Measurements from ENCODE around the gene STIM1. TPM values are rescaled to one million over a fixed set of nuclear protein-coding genes. Genes with fewer than 3 reads are reported as not detected.

The STIM1 gene
- total RNA-seq, 1 donor from 2014 or later: 71.5 TPM

- DNase-seq (ENCODE audit: low spot score): no peak
Measured at GRCh38 chr11:3952715-3953114, 97.3 kb downstream of the STIM1 start.

DNA sequence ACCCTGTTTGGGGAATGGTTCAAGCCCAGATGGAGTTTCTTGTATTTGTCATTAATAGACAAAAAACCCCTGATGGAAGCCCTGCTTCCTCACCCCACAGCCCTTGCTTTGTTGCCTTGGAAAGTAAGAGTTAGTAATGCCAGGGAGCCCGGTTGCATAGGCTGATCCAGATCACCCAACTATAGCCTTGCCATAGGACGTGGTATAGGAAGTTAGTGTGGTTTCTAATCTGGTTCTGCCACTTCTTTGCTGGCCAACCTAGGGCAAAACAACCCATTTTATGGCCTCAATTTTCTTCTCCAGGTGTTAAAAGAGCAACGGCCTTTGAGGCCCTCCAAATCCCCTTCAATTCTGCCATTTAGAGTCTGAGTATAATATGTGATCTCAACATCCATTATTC, 97.9 kb downstream of the STIM1 start:
- no peak for DNase-seq (ENCODE audit: low spot score)

DNA sequence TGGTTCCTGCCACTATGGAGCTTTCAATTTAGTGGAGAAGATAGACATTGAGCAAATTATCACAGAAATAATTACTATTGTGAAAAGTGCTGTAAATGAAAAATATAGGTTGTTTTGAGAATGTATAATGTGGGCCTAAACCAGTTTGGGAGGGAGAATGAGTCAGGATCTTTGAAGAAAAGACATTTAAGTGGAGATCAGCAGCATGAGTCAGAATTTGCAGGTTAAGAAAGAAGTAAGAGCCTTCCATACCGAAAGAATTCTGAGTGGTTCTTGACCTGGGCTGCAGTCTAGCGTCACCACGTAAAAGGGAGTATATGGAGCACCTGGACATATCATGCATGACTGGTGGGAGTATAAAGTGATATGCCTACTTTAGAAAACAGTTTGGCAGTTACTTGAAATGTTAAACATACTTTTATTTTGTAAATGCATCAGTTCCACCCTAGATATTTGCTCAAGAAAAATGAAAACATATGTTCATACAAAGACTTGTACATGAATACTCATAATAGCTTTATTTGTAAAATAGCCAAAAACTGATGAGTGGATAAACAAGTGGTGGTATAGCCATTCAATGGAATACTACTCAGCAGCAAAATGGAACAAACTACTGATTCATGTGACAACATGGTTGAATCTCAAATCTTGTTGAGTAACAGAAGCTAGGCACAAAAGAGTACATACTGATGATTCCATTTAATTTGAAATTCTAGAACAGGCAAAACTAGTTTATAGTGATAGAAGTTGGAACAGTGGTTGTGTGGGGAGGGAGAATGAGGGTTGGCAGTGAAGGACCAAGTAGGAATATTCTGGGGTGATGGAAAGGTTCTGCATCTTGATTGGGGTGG, 99.2 kb downstream of the STIM1 start:
- no peak for DNase-seq (ENCODE audit: low spot score)

- DNase-seq (ENCODE audit: low spot score): no peak
Measured at GRCh38 chr11:3955299-3955665, 99.8 kb downstream of the STIM1 start.

- no peak for DNase-seq (ENCODE audit: low spot score)
Measured at GRCh38 chr11:3956038-3956437, 100.6 kb downstream of the STIM1 start.

DNA sequence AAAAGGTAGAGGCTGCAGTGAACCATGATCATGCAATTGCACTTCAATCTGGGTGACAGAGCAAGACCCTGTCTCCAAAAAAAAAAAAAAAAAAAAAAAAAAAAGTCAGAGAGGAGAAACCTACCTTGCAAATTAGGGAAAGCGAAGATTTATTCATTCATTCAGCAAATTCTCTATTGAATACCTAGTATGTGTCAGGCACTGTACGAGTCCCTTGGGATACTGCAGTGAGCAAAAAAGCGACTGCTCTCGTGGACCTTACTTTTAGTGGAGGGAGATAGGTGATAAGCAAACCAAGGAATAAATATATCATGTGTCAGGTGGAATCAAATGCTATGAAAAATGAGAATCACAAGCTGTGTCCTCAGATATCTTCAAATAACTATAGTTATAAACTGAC, 101.3 kb downstream of the STIM1 start:
- no peak for DNase-seq (ENCODE audit: low spot score)

DNA sequence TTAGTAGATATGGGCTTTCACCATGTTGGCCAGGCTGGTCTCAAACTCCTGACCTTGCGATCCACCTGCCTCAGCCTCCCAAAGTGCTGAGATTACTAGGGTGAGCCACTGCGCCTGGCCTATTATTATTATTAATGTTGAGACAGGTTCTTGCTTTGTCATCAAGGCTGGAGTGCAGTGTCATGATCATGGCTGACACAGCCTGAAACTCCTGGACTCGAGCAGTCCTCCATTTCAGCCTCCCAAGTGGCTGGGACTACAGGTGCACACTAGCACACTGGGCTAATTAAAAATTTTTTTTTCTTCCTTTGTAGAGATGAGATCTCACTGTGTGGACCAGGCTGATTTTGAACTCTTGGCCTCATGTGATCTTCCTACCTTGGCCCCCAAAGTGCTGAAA, 102.0 kb downstream of the STIM1 start:
- DNase-seq (ENCODE audit: low spot score): no peak

DNA sequence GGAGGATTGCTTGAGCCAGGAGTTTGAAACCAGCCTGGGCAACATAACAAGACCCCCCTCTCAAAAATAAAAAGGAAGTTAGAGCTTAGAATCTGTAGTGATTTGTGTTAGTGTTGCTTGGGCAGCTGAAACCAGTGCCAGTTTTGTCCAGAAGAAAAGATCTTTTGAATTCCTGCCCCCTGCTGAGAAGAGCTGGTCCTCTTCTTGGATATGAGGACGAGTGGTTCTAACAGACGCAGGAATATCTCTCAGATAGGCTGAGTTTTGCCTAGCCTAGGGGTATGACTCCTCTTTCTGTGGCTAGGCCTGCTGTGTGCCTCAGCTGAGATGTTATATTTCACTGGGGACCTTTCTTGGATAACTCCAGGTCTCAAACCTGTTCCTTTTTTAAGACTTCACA, 102.8 kb downstream of the STIM1 start:
- no peak for DNase-seq (ENCODE audit: low spot score)

DNA sequence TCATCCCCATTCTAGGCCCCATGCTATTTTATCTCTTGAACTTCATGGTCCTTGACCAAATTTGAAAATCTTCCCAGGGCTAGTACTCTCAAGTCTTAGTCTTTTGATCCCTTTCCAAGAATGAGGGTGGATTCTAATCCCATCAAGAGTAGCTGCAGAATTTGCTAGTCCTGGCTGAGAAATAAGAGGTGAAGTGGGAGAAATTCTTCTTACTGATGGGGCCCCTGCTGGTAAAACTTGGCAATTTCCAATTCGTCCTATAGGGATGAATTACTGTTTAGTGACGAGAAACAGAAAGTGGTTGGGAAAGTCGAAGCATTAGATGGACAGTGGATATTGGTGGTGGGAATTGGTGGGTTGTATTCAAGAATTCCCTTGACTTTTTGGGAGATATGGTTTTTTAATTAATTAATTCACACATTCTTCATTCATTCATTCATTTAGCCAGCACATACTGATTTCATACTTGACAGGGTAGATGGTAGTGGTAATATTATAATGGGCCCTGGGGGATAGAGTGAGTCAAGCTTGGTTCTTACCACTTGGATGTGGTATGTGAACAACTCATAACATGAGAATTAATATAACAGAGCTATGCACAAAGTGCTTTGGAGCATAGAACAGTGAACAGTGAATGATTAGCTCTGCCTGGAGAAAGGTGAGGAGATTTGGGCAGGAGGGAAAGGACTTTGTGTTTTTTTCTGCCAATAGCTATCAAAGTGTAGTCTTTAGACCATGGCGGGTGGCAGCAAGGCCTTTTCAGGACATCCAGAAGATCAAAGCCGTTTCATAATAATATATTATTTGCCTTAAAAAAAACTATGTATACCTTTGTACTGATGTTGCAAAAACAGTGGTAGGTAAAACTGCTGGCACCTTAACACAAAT, 103.8 kb downstream of the STIM1 start:
- DNase-seq (ENCODE audit: low spot score): no peak

- no peak for DNase-seq (ENCODE audit: low spot score)
Measured at GRCh38 chr11:3959903-3960265, 104.4 kb downstream of the STIM1 start.

- no peak for DNase-seq (ENCODE audit: low spot score)
Measured at GRCh38 chr11:3962406-3962840, 107.0 kb downstream of the STIM1 start.

DNA sequence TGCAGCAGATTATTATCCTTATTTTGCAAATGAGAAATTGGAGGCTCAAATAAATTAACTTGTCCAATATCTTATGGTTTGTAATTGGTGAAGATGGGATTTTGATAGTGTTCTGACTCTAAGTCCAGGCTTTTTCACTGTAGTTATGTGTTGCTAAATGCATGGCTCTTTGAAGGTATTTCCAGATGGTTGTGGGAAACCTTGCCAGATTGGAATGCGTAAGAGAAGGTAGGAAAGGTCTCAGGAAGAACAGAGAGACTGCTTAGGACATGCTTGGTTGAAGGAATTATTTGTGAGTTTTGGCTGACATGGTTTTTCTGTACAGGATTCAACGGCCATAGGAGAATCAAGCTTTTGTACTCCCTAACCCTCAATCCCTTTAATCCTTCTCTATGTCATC, 108.6 kb downstream of the STIM1 start:
- no peak for DNase-seq (ENCODE audit: low spot score)

- DNase-seq (ENCODE audit: low spot score): no peak
Measured at GRCh38 chr11:3964935-3965604, 109.6 kb downstream of the STIM1 start.

DNA sequence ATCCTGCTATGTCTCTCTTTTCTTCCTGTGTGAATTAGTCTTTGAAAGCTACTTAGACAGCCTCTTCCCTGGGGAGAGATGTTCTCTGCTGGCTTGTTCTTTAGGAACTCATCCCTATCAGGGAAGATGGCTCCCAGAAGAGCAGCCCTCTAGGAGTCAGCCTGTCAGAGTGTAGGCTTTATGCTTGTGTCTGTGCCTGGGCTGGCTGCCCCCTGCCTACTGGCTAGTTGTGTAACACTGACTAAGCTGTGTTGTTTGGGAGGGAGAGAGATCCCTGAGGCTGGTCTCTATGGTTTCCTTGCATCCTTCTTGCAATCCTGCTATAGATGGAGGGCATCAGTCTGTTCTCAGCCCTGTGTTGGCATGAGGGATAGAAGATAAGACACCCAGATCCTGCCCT, 112.2 kb downstream of the STIM1 start:
- no peak for DNase-seq (ENCODE audit: low spot score)

- DNase-seq (ENCODE audit: low spot score): no peak
Measured at GRCh38 chr11:3969200-3969599, 113.7 kb downstream of the STIM1 start.

DNA sequence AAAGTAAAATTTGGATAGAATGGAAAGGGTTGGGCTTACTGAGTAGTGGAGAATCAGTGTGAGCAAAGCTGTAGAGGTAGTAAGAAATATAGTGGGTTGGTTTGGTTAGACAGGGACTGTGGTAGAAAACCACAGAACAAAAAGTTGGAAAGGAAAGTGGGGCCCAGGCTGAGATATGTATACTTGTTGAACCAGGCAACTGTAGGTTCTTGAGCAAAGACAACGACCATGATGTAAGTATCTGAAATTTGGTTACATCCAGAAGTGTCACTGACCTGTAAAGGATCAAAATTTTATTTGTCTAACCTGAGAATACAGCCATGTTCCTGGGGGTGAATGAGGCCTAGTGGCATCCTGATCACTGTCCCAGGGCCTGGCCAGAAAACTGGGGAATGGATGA, 114.1 kb downstream of the STIM1 start:
- no peak for DNase-seq (ENCODE audit: low spot score)

DNA sequence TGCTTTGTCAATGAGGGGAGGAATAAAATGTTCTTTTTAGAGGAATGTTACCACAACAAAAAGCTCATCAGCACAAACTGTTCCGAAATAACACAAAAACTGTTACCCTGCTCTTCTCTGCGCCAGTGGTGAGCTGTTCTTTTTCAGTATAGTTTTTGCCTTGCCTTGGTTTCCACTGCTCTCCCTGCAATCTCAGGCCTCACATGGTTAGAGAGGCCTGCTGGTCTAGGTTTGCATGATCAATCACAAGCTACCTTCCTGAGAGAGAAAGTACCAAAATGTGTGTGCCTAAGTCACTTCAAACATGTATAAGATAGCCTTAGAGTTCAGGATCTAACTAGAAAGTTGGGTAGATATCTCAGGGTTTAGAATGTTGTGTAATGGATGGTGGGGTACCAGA, 114.6 kb downstream of the STIM1 start:
- DNase-seq (ENCODE audit: low spot score): no peak

DNA sequence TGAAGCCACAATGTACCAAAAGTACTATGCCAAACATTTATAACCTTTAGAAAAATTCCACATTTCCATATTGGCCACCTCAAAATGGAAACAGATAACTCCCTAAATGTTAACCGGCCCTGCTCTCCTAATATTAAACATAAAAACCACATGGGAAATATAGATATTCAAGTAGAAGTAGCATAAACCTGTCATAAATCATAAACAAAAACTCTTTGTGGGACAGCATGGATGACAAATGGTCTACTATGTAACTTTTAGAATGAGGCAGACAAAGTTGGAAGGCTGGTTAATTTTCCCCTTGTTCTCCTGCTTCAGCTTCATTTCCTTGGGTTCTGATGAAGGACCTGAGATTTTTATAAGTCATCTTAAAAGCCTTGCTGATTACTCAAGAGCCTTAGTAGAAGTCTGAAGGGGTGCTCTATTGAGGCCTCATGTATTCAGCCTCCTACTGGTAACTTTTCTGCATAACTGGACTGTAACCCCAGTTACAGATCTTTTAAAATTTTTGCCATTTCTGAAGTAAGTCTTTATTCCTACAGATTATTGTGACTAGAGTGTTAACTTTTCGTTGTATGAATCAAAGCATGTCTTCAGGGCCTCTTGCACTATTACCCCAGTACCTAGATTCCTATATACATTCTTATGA, 116.4 kb downstream of the STIM1 start:
- no peak for DNase-seq (ENCODE audit: low spot score)

DNA sequence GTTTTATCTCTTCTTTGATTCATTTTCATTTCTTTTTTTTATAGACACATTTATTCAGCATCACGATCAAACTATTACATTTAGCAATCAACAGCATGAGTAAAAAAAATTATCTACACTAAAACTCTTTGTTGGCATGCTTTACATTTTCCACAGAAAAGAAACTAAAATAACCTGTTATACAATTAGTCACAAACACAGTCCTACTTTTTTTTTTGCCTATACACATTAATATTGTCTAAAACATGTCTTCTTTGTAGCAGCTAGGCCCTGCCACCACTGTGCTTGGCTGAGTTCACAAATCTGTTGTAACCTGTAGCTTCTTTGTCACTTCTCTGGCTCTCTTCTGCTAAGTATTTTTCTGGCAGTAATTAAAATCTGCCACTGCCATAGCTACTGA, 117.0 kb downstream of the STIM1 start:
- DNase-seq (ENCODE audit: low spot score): no peak

DNA sequence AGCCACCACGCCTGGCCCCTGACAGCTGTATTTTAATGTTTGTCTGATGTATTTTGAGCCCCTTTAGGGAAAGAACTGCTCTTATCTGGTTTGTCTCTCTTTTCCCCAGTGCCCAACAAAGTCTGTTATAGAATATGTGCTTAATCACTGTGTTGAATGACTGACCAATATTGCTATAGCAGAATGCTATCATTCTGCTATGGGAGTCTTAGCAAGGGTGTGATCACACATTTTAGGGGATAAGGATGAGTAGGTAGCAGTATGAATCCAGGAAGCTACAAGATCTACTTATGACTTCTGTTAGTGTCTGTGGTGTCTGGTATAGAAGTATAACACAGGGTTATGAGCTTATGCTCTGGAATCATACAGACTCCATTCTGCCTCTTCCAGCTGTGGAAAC, 121.6 kb downstream of the STIM1 start:
- DNase-seq (ENCODE audit: low spot score): no peak

DNA sequence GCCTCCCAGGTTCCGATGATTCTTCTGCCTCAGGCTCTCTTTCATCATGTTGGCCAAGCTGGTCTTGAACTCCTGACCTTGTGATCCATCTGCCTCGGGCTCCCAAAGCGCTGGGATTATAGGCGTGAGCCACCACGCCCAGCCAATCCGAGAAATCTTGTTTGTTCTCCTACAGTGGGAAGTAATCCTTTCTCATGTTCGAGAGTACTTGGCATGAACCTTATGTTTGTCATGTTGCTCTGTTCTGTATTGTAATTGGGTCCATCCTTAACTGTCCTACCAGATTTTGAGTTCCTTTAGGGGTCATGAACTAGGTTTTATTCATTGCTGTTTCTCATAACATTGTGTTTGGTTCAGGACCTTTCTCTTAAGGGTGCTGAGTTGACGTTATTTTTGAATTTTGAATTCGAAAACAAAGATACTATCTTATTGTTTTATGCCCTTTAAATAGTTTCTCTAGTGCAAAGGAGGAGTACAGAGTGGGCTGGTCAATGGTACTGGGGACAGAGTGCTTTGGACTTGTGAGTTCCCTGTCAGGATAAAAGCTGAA, 125.7 kb downstream of the STIM1 start:
- DNase-seq (ENCODE audit: low spot score): no peak

DNA sequence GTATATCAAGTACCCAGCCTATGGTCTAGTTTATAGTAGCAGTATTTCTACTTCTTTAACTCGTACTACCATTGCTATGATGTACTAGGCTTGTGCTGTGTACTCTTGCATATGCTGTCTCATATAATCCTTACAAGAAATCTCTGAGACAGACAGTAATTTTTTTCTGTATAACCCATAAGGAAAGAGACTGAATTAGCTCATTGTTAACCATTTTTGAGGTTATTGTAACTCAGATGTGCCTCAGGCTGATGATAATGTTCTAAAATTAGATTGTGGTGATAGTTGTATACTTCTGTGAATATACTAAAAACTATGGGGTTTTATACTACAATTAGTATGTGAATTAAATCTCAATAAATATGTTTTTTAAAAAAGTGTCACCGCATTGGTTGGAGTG, 127.0 kb downstream of the STIM1 start:
- no peak for DNase-seq (ENCODE audit: low spot score)

All from ureter (tissue), 1 donor.